ENCODE measurements around the gene SNHG17.
"Not testable (repeated sequence)": the region's sequence is repeated elsewhere in the genome, so short reads cannot be mapped to it uniquely, and the experiment has no call there.

GRCh38 chr20:38461167-38461566, 26.0 kb upstream of the SNHG17 start:
- TF ChIP-seq CTCF (IDR thresholded peaks at IDR 0.05); EZH2 (IDR thresholded peaks at IDR 0.05; ENCODE audit: borderline replicate concordance, insufficient read depth, low read depth, low read length, poor library complexity, severe bottlenecking): not testable (repeated sequence)

Measured in B cell (primary cell).